Body of pancreas (tissue), 4 donors: ENCODE measurements around the gene SH2D3A. TPM values are rescaled to one million over a fixed set of nuclear protein-coding genes. Genes with fewer than 3 reads are reported as not detected.

Source experiments
- ATAC-seq: fragments of 150-250 bp; one replicate; pipeline ENCODE4 v1.9.1; 2016
- DNase-seq, 4 donors: peaks; one replicate each; pipeline ENCODE4 v3.0.0-alpha.2; 2019
- H3K27ac ChIP-seq, 4 donors: fragments of 200-600 bp; sonication (generic); 1 replicate in 3 of 4; 2 replicates in 1 of 4; pipeline versions ENCODE4 v1.5.1 to v1.6.1; 2016 to 2019; ENCODE audit warnings: mild to moderate bottlenecking in 1 of 4, mixed read lengths in 1 of 4, moderate library complexity in 1 of 4
- H3K27me3 ChIP-seq, 2 donors: fragments of 200-600 bp; sonication (generic); one replicate each; pipeline ENCODE4 v1.6.0; 2016; ENCODE audit warnings: mild to moderate bottlenecking in 1 of 2
- H3K36me3 ChIP-seq, 2 donors: fragments of 200-600 bp; sonication (generic); replicated peaks in 1 of 2; 2 replicates each; pipeline ENCODE4 v1.5.1; 2016; ENCODE audit warnings: low read depth in 2 of 2; ENCODE audit not compliant: insufficient read depth in 1 of 2
- H3K4me1 ChIP-seq: fragments of 200-600 bp; sonication (generic); one replicate; pipeline ENCODE4 v1.6.0; 2016
- H3K4me3 ChIP-seq, 2 donors: fragments of 200-600 bp; sonication (generic); 1 replicate in 1 of 2; 2 replicates in 1 of 2; pipeline ENCODE4 v1.5.1; 2016 to 2019
- H3K9me3 ChIP-seq, 3 donors: fragments of 200-600 bp; sonication (generic); 1 replicate in 2 of 3; 2 replicates in 1 of 3; pipeline ENCODE4 v1.5.1; 2016
- CTCF ChIP-seq, 7 experiments: fragments of 450-650 bp in 4 of 7; fragments of 200-600 bp in 3 of 7; sonication (generic) in 3 of 7; IDR thresholded peaks; one replicate each; pipeline ENCODE4 v1.5.1; 2016 to 2019; ENCODE audit warnings: antibody characterized with exemption in 7 of 7
- POLR2A ChIP-seq, 3 donors: fragments of 450-650 bp; IDR thresholded peaks; one replicate each; pipeline ENCODE4 v1.6.1; 2016; ENCODE audit warnings: antibody characterized with exemption in 3 of 3, mild to moderate bottlenecking in 2 of 3
- WGBS, 2 donors: methylation state at CpG; one replicate each; pipeline ENCODE4 v1.1.5; 2017; 5-methylcytosine and 5-hydroxymethylcytosine counted together
- intact Hi-C: fragments of 100-400 bp; cut with DNase I; formaldehyde crosslinking; loops from one replicate; pipeline ENCODE4 v1.15.1; 2023
- total RNA-seq, 2 donors: library from RNA; depleted of rRNA; stranded (reverse); fragments of >200 nt; gene quantifications; one replicate each; pipeline ENCODE4 v1.1.0, GENCODE V29; 2016

Gene SH2D3A
- total RNA-seq, 2 donors from 2014 or later: 18.4 to 60.0 TPM

DNA sequence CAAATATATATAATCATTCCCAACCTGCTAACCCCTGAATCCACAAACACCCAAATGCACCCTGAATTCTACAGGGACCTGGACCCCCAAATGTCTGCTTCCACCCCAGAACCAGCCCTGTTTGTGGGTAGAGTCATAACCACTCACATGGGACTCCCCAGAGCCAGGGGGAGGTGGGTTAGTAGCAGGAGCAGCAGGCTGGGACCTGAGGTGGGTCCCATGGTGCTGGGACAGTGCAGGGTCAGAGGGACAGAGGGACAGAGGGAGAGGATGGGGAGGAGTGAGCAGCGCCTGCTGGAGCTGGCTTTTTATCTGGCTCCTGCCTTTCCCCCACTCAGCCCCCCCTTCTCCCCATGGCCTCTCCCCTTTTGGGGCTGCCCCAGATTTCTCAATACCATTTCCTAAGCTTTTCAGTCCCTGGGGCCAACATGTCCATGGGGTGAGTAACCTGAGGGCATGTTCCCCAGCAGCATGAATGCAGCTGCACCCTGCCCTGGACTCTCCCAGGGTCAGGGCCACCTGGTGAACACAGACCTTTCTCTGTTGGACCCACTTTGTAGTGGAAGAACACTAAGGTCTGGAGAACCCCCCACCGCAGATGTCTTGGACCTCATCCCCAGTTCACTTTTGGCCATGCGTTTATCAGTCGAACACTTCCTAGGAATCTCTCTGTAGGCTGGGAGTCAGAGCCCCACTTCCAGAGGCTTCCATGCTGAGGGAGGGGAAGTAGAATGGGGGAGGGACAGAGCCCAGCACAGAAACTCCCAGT, 46.7 kb downstream of the SH2D3A start, which contains the start of gene C3:
Gene C3, minus strand, starts transcription at position 282 of the 769 bp plus-strand sequence. Its CDS starts 61 bp downstream, at position 221.
- no peak for TF ChIP-seq CTCF (IDR thresholded peaks at IDR 0.05)
- TF ChIP-seq POLR2A (IDR thresholded peaks at IDR 0.05): peak; percentile 28 to 94 (median 81)

GRCh38 chr19:6719992-6720368, 47.3 kb downstream of the SH2D3A start:
- intact Hi-C loops: no loop called here
- H3K27ac ChIP-seq: peak overlapping the region in 3 of 4 donors; percentile 76 to 86 (median 84)
- DNase-seq (no peak), ATAC-seq (no peak)
- 88 to 94% methylated on average over 3 of the region's 3 CpGs for WGBS, 2 donors
- no peaks in the 10 kb centered on the region for H3K9me3 ChIP-seq
- peak overlapping the region in 1 of 2 donors; percentile 39 for H3K4me3 ChIP-seq
- TF ChIP-seq POLR2A (IDR thresholded peaks at IDR 0.05): no peak
- TF ChIP-seq CTCF (IDR thresholded peaks at IDR 0.05): no peak
- H3K27me3 ChIP-seq: no peaks in the 10 kb centered on the region
- peaks cover 71% of the 10 kb centered on the region for H3K4me1 ChIP-seq
- H3K36me3 ChIP-seq: peaks cover 0 to 4% of the 10 kb centered on the region in 2 donors

More for the DNA sequence above, 46.7 kb downstream of the SH2D3A start, which contains the start of gene C3:
- ATAC-seq (peak; percentile 65), DNase-seq (peak; percentile 59 to 88 (median 71))
- H3K27ac ChIP-seq: peak within 1 kb of the TSS; percentile 25 to 86 (median 80)
- peak within 1 kb of the TSS in 1 of 2 donors; percentile 39 for H3K4me3 ChIP-seq
- H3K4me1 ChIP-seq: peaks cover 77% of the 10 kb centered on the region
- H3K27me3 ChIP-seq: no peaks in the 10 kb centered on the region
- no peaks in the 10 kb centered on the region for H3K9me3 ChIP-seq
- peaks cover 0 to 4% of the 10 kb centered on the region in 2 donors for H3K36me3 ChIP-seq
- intact Hi-C loops: no loop called here
- 50 to 64% methylated on average over 4 of the region's 4 CpGs for WGBS, 2 donors

DNA sequence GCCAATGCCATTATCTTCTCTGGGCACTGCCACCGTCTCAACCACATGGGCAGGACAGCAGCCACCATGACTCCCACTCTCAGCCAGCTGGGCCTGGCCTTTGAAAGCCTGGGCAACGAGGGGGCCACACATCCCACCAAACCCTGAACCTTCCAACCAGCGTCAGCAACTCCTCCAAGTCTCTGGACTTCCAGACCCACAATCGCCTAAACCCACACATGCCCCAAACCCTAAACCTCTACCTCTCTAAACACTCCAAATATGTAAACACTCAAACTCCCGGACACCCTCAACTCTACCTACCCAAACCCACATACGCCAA, 47.7 kb downstream of the SH2D3A start:
- Histone ChIP-seq H3K27me3 (no peaks in the 10 kb centered on the region), H3K27ac (peak overlapping the region in 2 of 4 donors; percentile 33 to 86), H3K4me3 (peak overlapping the region in 1 of 2 donors; percentile 39), H3K36me3 (peaks cover 0 to 4% of the 10 kb centered on the region in 2 donors), H3K9me3 (no peaks in the 10 kb centered on the region), H3K4me1 (peaks cover 66% of the 10 kb centered on the region)
- no peak for DNase-seq
- TF ChIP-seq POLR2A (IDR thresholded peaks at IDR 0.05) (no peak), CTCF (IDR thresholded peaks at IDR 0.05) (no peak)
- WGBS, 2 donors: 74 to 96% methylated on average over 4 to 6 of the region's 6 CpGs
- ATAC-seq: no peak
- intact Hi-C loops: no loop called here

DNA sequence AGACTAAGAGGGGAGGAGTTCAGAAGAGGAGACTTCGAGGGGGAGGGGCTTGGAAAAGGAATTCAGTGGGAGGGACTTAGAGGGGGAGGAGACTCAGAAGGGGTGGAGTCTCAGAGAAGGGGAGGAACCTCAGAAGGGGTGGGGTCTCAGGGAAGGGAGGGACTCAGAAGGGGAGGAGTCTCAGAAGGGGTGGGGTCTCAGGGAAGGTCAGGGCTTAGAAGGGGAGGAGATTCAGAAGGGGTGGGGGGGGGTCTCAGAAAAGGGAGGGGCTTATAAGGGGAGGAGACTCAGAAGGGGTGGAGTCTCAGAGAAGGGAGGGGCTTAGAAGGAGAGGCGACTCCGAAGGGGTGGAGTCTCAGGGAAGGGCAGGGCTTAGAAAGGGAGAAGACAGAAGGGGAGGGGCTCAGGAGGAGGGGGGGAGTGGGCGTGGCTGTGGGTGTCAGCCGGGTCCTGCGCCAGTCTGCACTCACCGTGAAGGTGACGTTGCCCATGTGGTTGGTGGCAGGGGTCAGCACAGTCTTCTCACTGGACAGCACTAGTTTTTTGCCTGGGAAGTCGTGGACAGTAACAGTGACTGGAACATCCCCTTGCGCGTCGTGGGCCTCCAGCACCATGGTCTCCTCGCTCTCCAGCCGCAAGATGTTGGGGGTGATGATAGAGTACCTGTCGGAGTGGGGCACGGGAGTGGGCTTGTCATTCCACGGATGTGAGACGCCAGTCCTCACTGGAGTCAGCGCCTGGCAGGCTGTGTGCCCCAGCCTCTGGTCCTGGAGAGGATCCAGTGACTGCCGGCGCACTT, 48.3 kb downstream of the SH2D3A start:
- 64% methylated on average over 19 to 21 of the region's 21 CpGs for WGBS, 2 donors
- intact Hi-C loops: no loop called here
- H3K4me3 ChIP-seq: peak overlapping the region in 1 of 2 donors; percentile 39

More for the DNA sequence above, 48.3 kb downstream of the SH2D3A start:
- Histone ChIP-seq H3K9me3 (no peaks in the 10 kb centered on the region), H3K27ac (peak overlapping the region in 2 of 4 donors; percentile 33 to 86), H3K36me3 (peaks cover 0 to 4% of the 10 kb centered on the region in 2 donors), H3K27me3 (no peaks in the 10 kb centered on the region), H3K4me1 (peaks cover 61% of the 10 kb centered on the region)
- TF ChIP-seq POLR2A (IDR thresholded peaks at IDR 0.05) (peak in 1 of 3 donors; percentile 29), CTCF (IDR thresholded peaks at IDR 0.05) (no peak)
- peak in 3 of 4 donors; percentile 50 to 62 (median 51) for DNase-seq
- ATAC-seq: peak; percentile 18
